ENCODE measurements around the gene PDSS2.

The PDSS2 gene

GRCh38 chr6:107105511-107106116 lies 353.8 kb downstream of the PDSS2 start:
- no peak overlapping the region for H3K4me2 ChIP-seq (ENCODE audit: low read depth, low read length, poor library complexity, severe bottlenecking)
- H3K9ac ChIP-seq (ENCODE audit: low read length) = no peak overlapping the region
- H3K27me3 ChIP-seq (ENCODE audit: low read length) = no peaks in the 10 kb centered on the region
- no peaks in the 10 kb centered on the region for H4K20me1 ChIP-seq (ENCODE audit: low read depth, low read length)
- TF ChIP-seq, protein P1, sequence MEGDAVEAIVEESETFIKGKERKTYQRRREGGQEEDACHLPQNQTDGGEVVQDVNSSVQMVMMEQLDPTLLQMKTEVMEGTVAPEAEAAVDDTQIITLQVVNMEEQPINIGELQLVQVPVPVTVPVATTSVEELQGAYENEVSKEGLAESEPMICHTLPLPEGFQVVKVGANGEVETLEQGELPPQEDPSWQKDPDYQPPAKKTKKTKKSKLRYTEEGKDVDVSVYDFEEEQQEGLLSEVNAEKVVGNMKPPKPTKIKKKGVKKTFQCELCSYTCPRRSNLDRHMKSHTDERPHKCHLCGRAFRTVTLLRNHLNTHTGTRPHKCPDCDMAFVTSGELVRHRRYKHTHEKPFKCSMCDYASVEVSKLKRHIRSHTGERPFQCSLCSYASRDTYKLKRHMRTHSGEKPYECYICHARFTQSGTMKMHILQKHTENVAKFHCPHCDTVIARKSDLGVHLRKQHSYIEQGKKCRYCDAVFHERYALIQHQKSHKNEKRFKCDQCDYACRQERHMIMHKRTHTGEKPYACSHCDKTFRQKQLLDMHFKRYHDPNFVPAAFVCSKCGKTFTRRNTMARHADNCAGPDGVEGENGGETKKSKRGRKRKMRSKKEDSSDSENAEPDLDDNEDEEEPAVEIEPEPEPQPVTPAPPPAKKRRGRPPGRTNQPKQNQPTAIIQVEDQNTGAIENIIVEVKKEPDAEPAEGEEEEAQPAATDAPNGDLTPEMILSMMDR (IDR thresholded peaks at IDR 0.05; ENCODE audit: insufficient read depth, low read length, poor library complexity, severe bottlenecking) = no peak
- no peak for TF ChIP-seq EZH2phosphoT487 (conservative IDR thresholded peaks at IDR 0.05; ENCODE audit: low read length)
- no peaks in the 10 kb centered on the region for H3K36me3 ChIP-seq (ENCODE audit: low read length)
- H3K79me2 ChIP-seq (ENCODE audit: insufficient read depth, low read length) = 0 out of 2 replicates have a peak, but pooled peaks cover 7% of the 10 kb centered on the region
- no peaks in the 10 kb centered on the region for H3F3A ChIP-seq (ENCODE audit: insufficient read depth)
- H3K9me3 ChIP-seq (ENCODE audit: insufficient read depth, low read length) = no peaks in the 10 kb centered on the region
- no peak overlapping the region for H3K4me3 ChIP-seq (ENCODE audit: insufficient read depth, low read length, poor library complexity, severe bottlenecking)
- H3K9me2 ChIP-seq (replicated peaks; ENCODE audit: insufficient read depth, low read length) = no peaks in the 10 kb centered on the region
- H2AFZ ChIP-seq (ENCODE audit: low read depth, low read length, severe bottlenecking) = no peak overlapping the region
- H3K27ac ChIP-seq (ENCODE audit: low read depth, low read length) = no peak overlapping the region

- Histone ChIP-seq H3K27me3 (ENCODE audit: low read length) (no peaks in the 10 kb centered on the region), H3K27ac (ENCODE audit: low read depth, low read length) (no peak overlapping the region), H3K9me3 (ENCODE audit: insufficient read depth, low read length) (no peaks in the 10 kb centered on the region), H4K20me1 (ENCODE audit: low read depth, low read length) (no peaks in the 10 kb centered on the region), H3F3A (ENCODE audit: insufficient read depth) (no peaks in the 10 kb centered on the region), H3K79me2 (ENCODE audit: insufficient read depth, low read length) (0 out of 2 replicates have a peak, but pooled peaks cover 3% of the 10 kb centered on the region), H3K4me3 (ENCODE audit: insufficient read depth, low read length, poor library complexity, severe bottlenecking) (no peak overlapping the region), H3K9ac (ENCODE audit: low read length) (no peak overlapping the region), H3K36me3 (ENCODE audit: low read length) (no peaks in the 10 kb centered on the region), H3K9me2 (replicated peaks; ENCODE audit: insufficient read depth, low read length) (no peaks in the 10 kb centered on the region), H3K4me2 (ENCODE audit: low read depth, low read length, poor library complexity, severe bottlenecking) (no peak overlapping the region), H2AFZ (ENCODE audit: low read depth, low read length, severe bottlenecking) (no peak overlapping the region)
- no peak for TF ChIP-seq EZH2phosphoT487 (conservative IDR thresholded peaks at IDR 0.05; ENCODE audit: low read length)
- TF ChIP-seq, protein P1 (IDR thresholded peaks at IDR 0.05; ENCODE audit: insufficient read depth, low read length, poor library complexity, severe bottlenecking) = no peak
Observed at GRCh38 chr6:107103082-107103481, 356.3 kb downstream of the PDSS2 start.

Data from SU-DHL-6 (cell line).